GM23338 (cell line): ENCODE measurements around the gene BIRC3. TPM values are rescaled to one million over a fixed set of nuclear protein-coding genes. Genes with fewer than 3 reads are reported as not detected.

ENCODE experiments used
- ATAC-seq: fragments of 200-7000 bp; cut with Tn5 transposase; 3 replicates; pipeline ENCODE4 v1.9.1; 2020
- DNase-seq: peaks from one replicate; pipeline ENCODE4 v3.0.0-alpha.2; 2015; ENCODE audit warnings: low spot score
- H2AFZ ChIP-seq: fragments of 200-600 bp; sonication (generic); 2 replicates; pipeline ENCODE4 v1.8.0; 2016; ENCODE audit warnings: antibody characterized with exemption, mild to moderate bottlenecking, moderate library complexity
- H3F3A ChIP-seq: fragments of 200-600 bp; sonication (generic); replicated peaks from 2 replicates; pipeline ENCODE4 v1.8.0; 2017; ENCODE audit warnings: antibody characterized with exemption, mixed run types, low read depth
- H3K27ac ChIP-seq: fragments of 200-600 bp; sonication (generic); 2 replicates; pipeline ENCODE4 v1.6.1; 2016; ENCODE audit warnings: low read depth
- H3K27me3 ChIP-seq: fragments of 200-600 bp; sonication (generic); 2 replicates; pipeline ENCODE4 v1.8.0; 2016; ENCODE audit warnings: mild to moderate bottlenecking, mixed run types, moderate library complexity; ENCODE audit not compliant: insufficient read depth
- H3K36me3 ChIP-seq: fragments of 200-600 bp; sonication (generic); 2 replicates; pipeline ENCODE4 v1.8.0; 2016; ENCODE audit warnings: mild to moderate bottlenecking; ENCODE audit not compliant: insufficient read depth
- H3K4me1 ChIP-seq: fragments of 200-600 bp; sonication (generic); 2 replicates; pipeline ENCODE4 v1.8.0; 2016; ENCODE audit warnings: mild to moderate bottlenecking, moderate library complexity; ENCODE audit not compliant: insufficient read depth
- H3K4me2 ChIP-seq: fragments of 200-600 bp; sonication (generic); 2 replicates; pipeline ENCODE4 v1.7.1; 2017; ENCODE audit warnings: mixed run types
- H3K4me3 ChIP-seq: fragments of 200-600 bp; sonication (generic); 2 replicates; pipeline ENCODE4 v1.6.1; 2016; ENCODE audit warnings: mixed run types
- H3K79me2 ChIP-seq: fragments of 200-600 bp; sonication (generic); replicated peaks from 2 replicates; pipeline ENCODE4 v1.8.0; 2017; ENCODE audit warnings: mild to moderate bottlenecking; ENCODE audit not compliant: insufficient read depth
- H3K9me2 ChIP-seq: fragments of 200-600 bp; sonication (generic); 2 replicates; pipeline ENCODE4 v1.8.0; 2017; ENCODE audit not compliant: insufficient read depth
- H4K20me1 ChIP-seq: fragments of 200-600 bp; sonication (generic); replicated peaks from 2 replicates; pipeline ENCODE4 v1.8.0; 2017; ENCODE audit warnings: mild to moderate bottlenecking; ENCODE audit not compliant: insufficient read depth
- H3K27ac Mint-ChIP-seq: 2 replicates; pipeline ENCODE4 v1.8.0; 2020; ENCODE audit warnings: inconsistent platforms, mild to moderate bottlenecking, moderate library complexity, mixed read lengths
- H3K27me3 Mint-ChIP-seq: 3 replicates; pipeline ENCODE4 v1.8.0; 2022; ENCODE audit warnings: low read depth, mild to moderate bottlenecking, moderate library complexity, mixed read lengths, inconsistent platforms; ENCODE audit not compliant: insufficient read depth, poor library complexity
- H3K36me3 Mint-ChIP-seq: 3 replicates; pipeline ENCODE4 v1.8.0; 2021; ENCODE audit warnings: low read depth, mild to moderate bottlenecking, inconsistent platforms, moderate library complexity, mixed read lengths
- H3K4me1 Mint-ChIP-seq: 3 replicates; pipeline ENCODE4 v1.8.0; 2020; ENCODE audit warnings: mild to moderate bottlenecking, inconsistent platforms, mixed read lengths
- H3K4me3 Mint-ChIP-seq: 3 replicates; pipeline ENCODE4 v1.8.0; 2021; ENCODE audit warnings: moderate library complexity, mild to moderate bottlenecking, inconsistent platforms, mixed read lengths
- H3K9me3 Mint-ChIP-seq: 3 replicates; pipeline ENCODE4 v1.8.0; 2020; ENCODE audit warnings: moderate library complexity, mild to moderate bottlenecking, inconsistent platforms, mixed read lengths
- CREB1 ChIP-seq: fragments of 250-450 bp; sonication (Bioruptor Pico); IDR thresholded peaks from 2 replicates; pipeline ENCODE4 v1.5.0; 2020; ENCODE audit warnings: low read depth, mild to moderate bottlenecking, moderate library complexity
- EZH2 ChIP-seq: fragments of 200-600 bp; sonication (generic); IDR thresholded peaks from one replicate; pipeline ENCODE4 v1.8.0; 2017; ENCODE audit warnings: antibody characterized with exemption, mild to moderate bottlenecking, low read depth; ENCODE audit not compliant: unreplicated experiment
- EZH2phosphoT487 ChIP-seq: fragments of 200-600 bp; sonication (generic); IDR thresholded peaks from one replicate; pipeline ENCODE4 v1.8.1; 2018; ENCODE audit warnings: antibody characterized with exemption; ENCODE audit not compliant: unreplicated experiment
- JUNB ChIP-seq: IDR thresholded peaks from one replicate; pipeline ENCODE4 v1.6.1; 2016; ENCODE audit warnings: antibody characterized with exemption; ENCODE audit not compliant: unreplicated experiment
- NANOG ChIP-seq: IDR thresholded peaks from 2 replicates; pipeline ENCODE4 v1.6.1; 2016; ENCODE audit warnings: antibody characterized with exemption, borderline replicate concordance
- POLR2AphosphoS5 ChIP-seq: IDR thresholded peaks from 2 replicates; pipeline ENCODE4 v1.6.1; 2016; ENCODE audit warnings: antibody characterized with exemption, low read depth
- REST ChIP-seq: IDR thresholded peaks from one replicate; pipeline ENCODE4 v1.6.1; 2018; ENCODE audit warnings: antibody characterized with exemption; ENCODE audit not compliant: unreplicated experiment
- STAT1 ChIP-seq: IDR thresholded peaks from one replicate; pipeline ENCODE4 v1.6.1; 2016; ENCODE audit warnings: antibody characterized with exemption; ENCODE audit not compliant: unreplicated experiment
- ZNF114 ChIP-seq: fragments of 250-450 bp; sonication (Bioruptor Pico); IDR thresholded peaks from 2 replicates; pipeline ENCODE4 v1.5.0; 2020; ENCODE audit warnings: mild to moderate bottlenecking, moderate library complexity
- ZNF462 ChIP-seq: fragments of 250-450 bp; sonication (Bioruptor Pico); IDR thresholded peaks from 2 replicates; pipeline ENCODE4 v1.5.0; 2020; ENCODE audit warnings: mild to moderate bottlenecking, moderate library complexity
- polyA plus RNA-seq: library from polyadenylated mRNA; unstranded; fragments of >200 nt; fragmentation: Nextera tagmentation; extraction: Ambion mirVana; gene quantifications from 2 replicates; pipeline ENCODE4 v1.2.1, GENCODE V29; 2016
- total RNA-seq: library from RNA; depleted of rRNA; stranded (reverse); fragments of >200 nt; shearing (Covaris generic); gene quantifications from 2 replicates; pipeline ENCODE4 v1.2.3, GENCODE V29; 2014
- TF ChIP-seq, protein P1 (sequence below): IDR thresholded peaks from 2 replicates; pipeline ENCODE4 v1.6.1; 2016; ENCODE audit warnings: antibody characterized with exemption

The BIRC3 gene
- total and polyA plus RNA-seq, 2 experiments from 2014 or later, result 0.03 TPM; not detected in 1

DNA sequence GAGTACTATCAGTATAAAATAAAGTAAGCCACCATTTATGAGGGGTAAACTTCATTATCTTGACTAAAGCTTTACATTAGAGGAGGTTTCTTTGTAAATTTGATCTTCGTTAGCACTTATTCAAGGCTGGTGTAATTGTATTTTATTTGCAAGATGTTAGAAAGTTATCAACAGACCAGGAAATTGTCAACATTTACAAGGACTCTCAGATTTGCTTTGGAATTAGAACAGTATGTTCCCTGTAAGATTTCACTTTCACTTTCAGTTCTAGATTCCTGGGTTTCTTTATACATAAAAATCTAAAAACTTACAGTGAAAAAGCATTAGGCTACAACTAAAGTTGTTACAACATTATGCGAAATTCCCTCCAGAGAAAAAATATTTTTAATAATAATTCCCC, 4.6 kb upstream of the BIRC3 start:
- no peak for TF ChIP-seq EZH2phosphoT487
- TF ChIP-seq NANOG, result no peak
- Mint-ChIP-seq H3K4me1 (peaks cover 7% of the 10 kb centered on the region), H3K9me3 (no peaks in the 10 kb centered on the region), H3K36me3 (no peaks in the 10 kb centered on the region), H3K27ac (no peak overlapping the region), H3K27me3 (peaks cover 9% of the 10 kb centered on the region), H3K4me3 (no peak overlapping the region)
- no peaks in the 10 kb centered on the region for H3K9me2 ChIP-seq
- H3K27me3 ChIP-seq, result no peaks in the 10 kb centered on the region
- H4K20me1 ChIP-seq, result no peaks in the 10 kb centered on the region
- ATAC-seq, result no peak
- no peak overlapping the region for H3K4me2 ChIP-seq
- H3K27ac ChIP-seq, result no peak overlapping the region
- DNase-seq, result no peak
- no peaks in the 10 kb centered on the region for H3K4me1 ChIP-seq
- H3F3A ChIP-seq, result no peaks in the 10 kb centered on the region
- H2AFZ ChIP-seq, result no peak overlapping the region
- no peaks in the 10 kb centered on the region for H3K79me2 ChIP-seq
- H3K36me3 ChIP-seq, result no peaks in the 10 kb centered on the region
- no peak overlapping the region for H3K4me3 ChIP-seq

- Mint-ChIP-seq H3K4me3 (no peak overlapping the region), H3K4me1 (peaks cover 8% of the 10 kb centered on the region), H3K9me3 (no peaks in the 10 kb centered on the region), H3K36me3 (no peaks in the 10 kb centered on the region), H3K27ac (no peak overlapping the region), H3K27me3 (peaks cover 10% of the 10 kb centered on the region)
- Histone ChIP-seq H3F3A (no peaks in the 10 kb centered on the region), H3K36me3 (no peaks in the 10 kb centered on the region), H2AFZ (no peak overlapping the region), H3K4me1 (no peaks in the 10 kb centered on the region), H3K27ac (no peak overlapping the region), H4K20me1 (no peaks in the 10 kb centered on the region), H3K27me3 (peaks cover under 1% of the 10 kb centered on the region; the same call in 1 of the 2 replicates), H3K9me2 (no peaks in the 10 kb centered on the region), H3K4me2 (no peak overlapping the region), H3K79me2 (no peaks in the 10 kb centered on the region), H3K4me3 (no peak overlapping the region)
- ATAC-seq, result no peak
- no peak for DNase-seq
- TF ChIP-seq ZNF114 (CRISPR knock-in tag), result no peak
- TF ChIP-seq EZH2phosphoT487, result no peak
- no peak for TF ChIP-seq JUNB
- TF ChIP-seq EZH2, result no peak
- TF ChIP-seq ZNF462 (CRISPR knock-in tag), result no peak
- TF ChIP-seq STAT1, result no peak
- TF ChIP-seq POLR2AphosphoS5, result no peak
- TF ChIP-seq REST, result no peak
- TF ChIP-seq, protein P1, sequence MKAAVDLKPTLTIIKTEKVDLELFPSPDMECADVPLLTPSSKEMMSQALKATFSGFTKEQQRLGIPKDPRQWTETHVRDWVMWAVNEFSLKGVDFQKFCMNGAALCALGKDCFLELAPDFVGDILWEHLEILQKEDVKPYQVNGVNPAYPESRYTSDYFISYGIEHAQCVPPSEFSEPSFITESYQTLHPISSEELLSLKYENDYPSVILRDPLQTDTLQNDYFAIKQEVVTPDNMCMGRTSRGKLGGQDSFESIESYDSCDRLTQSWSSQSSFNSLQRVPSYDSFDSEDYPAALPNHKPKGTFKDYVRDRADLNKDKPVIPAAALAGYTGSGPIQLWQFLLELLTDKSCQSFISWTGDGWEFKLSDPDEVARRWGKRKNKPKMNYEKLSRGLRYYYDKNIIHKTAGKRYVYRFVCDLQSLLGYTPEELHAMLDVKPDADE, result no peak
- no peak for TF ChIP-seq CREB1 (CRISPR knock-in tag)
- no peak for TF ChIP-seq NANOG
Observed at GRCh38 chr11:102313238-102313940, 3.9 kb upstream of the BIRC3 start.
